H9 (cell line): ENCODE measurements around the gene TAF8. TPM values are rescaled to one million over a fixed set of nuclear protein-coding genes. Genes with fewer than 3 reads are reported as not detected.

Experiments used
- DNase-seq: peaks from one replicate; pipeline ENCODE4 v3.0.0-alpha.2; 2017
- H2AFZ ChIP-seq: one replicate; pipeline ENCODE4 v1.6.1; 2013; ENCODE audit warnings: mild to moderate bottlenecking, low read length, control low read depth, moderate library complexity
- H2AK5ac ChIP-seq: 2 replicates; pipeline ENCODE4 v1.6.1; 2013; ENCODE audit warnings: low read length, control low read depth, mixed read lengths; ENCODE audit not compliant: insufficient read length
- H2BK120ac ChIP-seq: one replicate; pipeline ENCODE4 v1.6.1; 2013; ENCODE audit warnings: low read depth, mild to moderate bottlenecking, low read length, control low read depth, inconsistent platforms; ENCODE audit not compliant: poor library complexity, severe bottlenecking
- H2BK12ac ChIP-seq: 2 replicates; pipeline ENCODE4 v1.6.1; 2013; ENCODE audit warnings: low read length, control low read depth, mixed read lengths, low read depth; ENCODE audit not compliant: insufficient read length
- H2BK15ac ChIP-seq: 2 replicates; pipeline ENCODE4 v1.6.1; 2013; ENCODE audit warnings: low read depth, low read length, control low read depth
- H2BK20ac ChIP-seq: one replicate; pipeline ENCODE4 v1.6.1; 2013; ENCODE audit warnings: low read depth, mild to moderate bottlenecking, low read length, control low read depth, inconsistent platforms; ENCODE audit not compliant: poor library complexity, severe bottlenecking
- H2BK5ac ChIP-seq: 2 replicates; pipeline ENCODE4 v1.6.1; 2013; ENCODE audit warnings: low read length, control low read depth, mixed read lengths; ENCODE audit not compliant: insufficient read length
- H3K14ac ChIP-seq: 2 replicates; pipeline ENCODE4 v1.6.1; 2013; ENCODE audit warnings: low read length, control low read depth; ENCODE audit not compliant: insufficient read depth
- H3K18ac ChIP-seq: 2 replicates; pipeline ENCODE4 v1.6.1; 2013; ENCODE audit warnings: low read depth, mild to moderate bottlenecking, mixed read lengths, low read length, control low read depth; ENCODE audit not compliant: insufficient read length
- H3K23ac ChIP-seq: 2 replicates; pipeline ENCODE4 v1.6.1; 2013; ENCODE audit warnings: low read length, control low read depth, mixed read lengths, low read depth; ENCODE audit not compliant: insufficient read length
- H3K23me2 ChIP-seq: 2 replicates; pipeline ENCODE4 v1.6.1; 2013; ENCODE audit warnings: low read depth, mild to moderate bottlenecking, mixed read lengths, low read length, control low read depth; ENCODE audit not compliant: insufficient read length, poor library complexity, severe bottlenecking
- H3K27ac ChIP-seq: 2 replicates; pipeline ENCODE4 v1.5.1; 2013; ENCODE audit warnings: low read length, control low read depth, mixed read lengths, low read depth; ENCODE audit not compliant: insufficient read length
- H3K27me3 ChIP-seq: 2 replicates; pipeline ENCODE4 v1.6.1; 2013; ENCODE audit warnings: low read length, control low read depth, inconsistent platforms; ENCODE audit not compliant: insufficient read depth
- H3K4ac ChIP-seq: 2 replicates; pipeline ENCODE4 v1.6.1; 2013; ENCODE audit warnings: low read depth, mild to moderate bottlenecking, control low read depth, inconsistent platforms, low read length, moderate library complexity
- H3K4me1 ChIP-seq: 2 replicates; pipeline ENCODE4 v1.6.1; 2013; ENCODE audit warnings: low read length, control low read depth, inconsistent platforms; ENCODE audit not compliant: insufficient read depth
- H3K4me2 ChIP-seq: 2 replicates; pipeline ENCODE4 v1.6.1; 2013; ENCODE audit warnings: low read length, control low read depth, mixed read lengths; ENCODE audit not compliant: insufficient read length, insufficient read depth
- H3K56ac ChIP-seq: 2 replicates; pipeline ENCODE4 v1.6.1; 2013; ENCODE audit warnings: low read depth, mild to moderate bottlenecking, mixed read lengths, low read length, control low read depth; ENCODE audit not compliant: insufficient read length
- H3K79me1 ChIP-seq: 2 replicates; pipeline ENCODE4 v1.6.1; 2013; ENCODE audit warnings: low read depth, mild to moderate bottlenecking, moderate library complexity, low read length, control low read depth, inconsistent platforms; ENCODE audit not compliant: insufficient read depth, poor library complexity, severe bottlenecking
- H3K79me2 ChIP-seq: 2 replicates; pipeline ENCODE4 v1.6.1; 2013; ENCODE audit warnings: low read length, control low read depth, inconsistent platforms; ENCODE audit not compliant: insufficient read depth
- H3K9ac ChIP-seq: 2 replicates; pipeline ENCODE4 v1.6.1; 2013; ENCODE audit warnings: low read length, control low read depth, mixed read lengths; ENCODE audit not compliant: insufficient read length; ENCODE audit errors: extremely low read depth
- H3K9me3 ChIP-seq: one replicate; pipeline ENCODE4 v1.6.1; 2013; ENCODE audit warnings: low read depth, low read length, inconsistent platforms; ENCODE audit not compliant: control insufficient read depth
- H3T11ph ChIP-seq: one replicate; pipeline ENCODE4 v1.6.1; 2013; ENCODE audit warnings: mild to moderate bottlenecking, low read length, control low read depth, inconsistent platforms
- H4K20me1 ChIP-seq: one replicate; pipeline ENCODE4 v1.6.1; 2013; ENCODE audit not compliant: control insufficient read depth, insufficient read length, insufficient read depth
- H4K5ac ChIP-seq: 2 replicates; pipeline ENCODE4 v1.6.1; 2013; ENCODE audit warnings: low read depth, mild to moderate bottlenecking, mixed read lengths, low read length, control low read depth; ENCODE audit not compliant: insufficient read length
- H4K8ac ChIP-seq: replicated peaks from 2 replicates; pipeline ENCODE4 v1.6.1; 2013; ENCODE audit warnings: low read length, control low read depth, mixed read lengths, low read depth; ENCODE audit not compliant: insufficient read length
- H4K91ac ChIP-seq: 2 replicates; pipeline ENCODE4 v1.6.1; 2013; ENCODE audit warnings: low read depth, mild to moderate bottlenecking, moderate library complexity, mixed read lengths, low read length, control low read depth; ENCODE audit not compliant: insufficient read length
- H3K27ac Mint-ChIP-seq, 3 experiments: 2 replicates in 2 of 3; 3 replicates in 1 of 3; pipeline ENCODE4 v1.8.0; 2020 to 2021; ENCODE audit warnings: mixed read lengths in 3 of 3, mild to moderate bottlenecking in 1 of 3, moderate library complexity in 1 of 3
- H3K27me3 Mint-ChIP-seq: 2 replicates; pipeline ENCODE4 v1.8.0; 2021; ENCODE audit warnings: low read depth, mild to moderate bottlenecking, moderate library complexity, mixed read lengths
- H3K36me3 Mint-ChIP-seq, 3 experiments: 2 replicates in 2 of 3; 3 replicates in 1 of 3; pipeline ENCODE4 v1.8.0; 2020 to 2021; ENCODE audit warnings: low read depth in 3 of 3, mixed read lengths in 3 of 3; ENCODE audit not compliant: insufficient read depth in 1 of 3
- H3K4me1 Mint-ChIP-seq, 2 experiments: 2 replicates each; pipeline ENCODE4 v1.8.0; 2020; ENCODE audit warnings: mixed read lengths in 2 of 2
- H3K4me3 Mint-ChIP-seq, 2 experiments: 2 replicates in 1 of 2; 3 replicates in 1 of 2; pipeline ENCODE4 v1.8.0; 2020 to 2021; ENCODE audit warnings: mild to moderate bottlenecking in 2 of 2, mixed read lengths in 2 of 2, moderate library complexity in 1 of 2
- H3K9me3 Mint-ChIP-seq, 2 experiments: 2 replicates in 1 of 2; 3 replicates in 1 of 2; pipeline ENCODE4 v1.8.0; 2020; ENCODE audit warnings: mild to moderate bottlenecking in 2 of 2, mixed read lengths in 2 of 2, moderate library complexity in 1 of 2
- WGBS: extraction: QIAGEN DNeasy Blood & Tissue Kit; methylation state at CpG from one replicate; pipeline ENCODE4 v1.1.7; 2013; ENCODE audit warnings: missing lambda C conversion rate, low lambda C conversion rate, mixed read lengths; ENCODE audit not compliant: insufficient read length; ENCODE audit errors: extremely low coverage; 5-methylcytosine and 5-hydroxymethylcytosine counted together
- total RNA-seq: library from RNA; stranded (reverse); gene quantifications from 2 replicates; pipeline ENCODE4 v1.2.1, GENCODE V29; 2021
- TF ChIP-seq, protein P1 (sequence below): fragments of 200-600 bp; sonication (generic); conservative IDR thresholded peaks from 3 replicates; pipeline ENCODE4 v1.8.0; 2021; ENCODE audit warnings: antibody characterized with exemption, mild to moderate bottlenecking

Gene TAF8
- total RNA-seq, 1 experiment from 2014 or later = 30.4 TPM

GRCh38 chr6:42104804-42105125 is 54.4 kb downstream of the TAF8 start:
- no peak overlapping the region for H3K4ac ChIP-seq
- H3T11ph ChIP-seq = no peak overlapping the region
- peaks cover 3% of the 10 kb centered on the region for H3K23me2 ChIP-seq
- H3K79me2 ChIP-seq = no peaks in the 10 kb centered on the region
- no peak overlapping the region for H2BK15ac ChIP-seq
- H3K27me3 ChIP-seq = no peaks in the 10 kb centered on the region
- H3K36me3 Mint-ChIP-seq = peaks cover 33 to 62% (median 57%) of the 10 kb centered on the region in 3 experiments; a peak in 6 of 7 replicates
- H3K4me1 Mint-ChIP-seq = peaks cover 12 to 31% of the 10 kb centered on the region in 2 experiments
- peak overlapping the region in 1 of 2 experiments; percentile 42; a peak in 2 of 5 replicates for H3K4me3 Mint-ChIP-seq
- no peaks in the 10 kb centered on the region for H3K79me1 ChIP-seq
- H3K27ac Mint-ChIP-seq = no peak overlapping the region
- H4K91ac ChIP-seq = no peak overlapping the region
- H2AK5ac ChIP-seq = no peak overlapping the region
- no peak overlapping the region for H3K56ac ChIP-seq
- H3K9me3 Mint-ChIP-seq = no peaks in the 10 kb centered on the region
- H3K27ac ChIP-seq = no peak overlapping the region
- H3K4me1 ChIP-seq = no peaks in the 10 kb centered on the region
- no peak overlapping the region for H3K9ac ChIP-seq
- no peak overlapping the region for H3K4me2 ChIP-seq
- DNase-seq = peak; percentile 65
- H3K23ac ChIP-seq = no peak overlapping the region
- H4K8ac ChIP-seq = no peak overlapping the region
- H3K9me3 ChIP-seq = no peaks in the 10 kb centered on the region
- H4K20me1 ChIP-seq = no peaks in the 10 kb centered on the region
- H2BK120ac ChIP-seq = no peak overlapping the region
- H4K5ac ChIP-seq = no peak overlapping the region
- no peak overlapping the region for H2BK20ac ChIP-seq
- H2BK5ac ChIP-seq = no peak overlapping the region
- no peak overlapping the region for H3K18ac ChIP-seq
- WGBS = no CpG with 5 or more reads among the region's 16 CpGs
- H3K14ac ChIP-seq = no peak overlapping the region
- TF ChIP-seq, protein P1, sequence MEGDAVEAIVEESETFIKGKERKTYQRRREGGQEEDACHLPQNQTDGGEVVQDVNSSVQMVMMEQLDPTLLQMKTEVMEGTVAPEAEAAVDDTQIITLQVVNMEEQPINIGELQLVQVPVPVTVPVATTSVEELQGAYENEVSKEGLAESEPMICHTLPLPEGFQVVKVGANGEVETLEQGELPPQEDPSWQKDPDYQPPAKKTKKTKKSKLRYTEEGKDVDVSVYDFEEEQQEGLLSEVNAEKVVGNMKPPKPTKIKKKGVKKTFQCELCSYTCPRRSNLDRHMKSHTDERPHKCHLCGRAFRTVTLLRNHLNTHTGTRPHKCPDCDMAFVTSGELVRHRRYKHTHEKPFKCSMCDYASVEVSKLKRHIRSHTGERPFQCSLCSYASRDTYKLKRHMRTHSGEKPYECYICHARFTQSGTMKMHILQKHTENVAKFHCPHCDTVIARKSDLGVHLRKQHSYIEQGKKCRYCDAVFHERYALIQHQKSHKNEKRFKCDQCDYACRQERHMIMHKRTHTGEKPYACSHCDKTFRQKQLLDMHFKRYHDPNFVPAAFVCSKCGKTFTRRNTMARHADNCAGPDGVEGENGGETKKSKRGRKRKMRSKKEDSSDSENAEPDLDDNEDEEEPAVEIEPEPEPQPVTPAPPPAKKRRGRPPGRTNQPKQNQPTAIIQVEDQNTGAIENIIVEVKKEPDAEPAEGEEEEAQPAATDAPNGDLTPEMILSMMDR = no peak
- H2AFZ ChIP-seq = no peak overlapping the region
- no peak overlapping the region for H2BK12ac ChIP-seq
- peaks cover 4% of the 10 kb centered on the region for H3K27me3 Mint-ChIP-seq
